Middle frontal gyrus (tissue), 1 donor: ENCODE data around the gene CIAO3.
"Not testable (repeated sequence)": the region's sequence is repeated elsewhere in the genome, so short reads cannot be mapped to it uniquely, and the experiment has no call there.

ENCODE experiments used
- DNase-seq: peaks from one replicate; pipeline ENCODE4 v3.0.0-alpha.2; 2015; ENCODE audit warnings: low spot score; ENCODE audit errors: extremely low spot score

The CIAO3 gene

GRCh38 chr16:760545-761343 lies 19.9 kb upstream of the CIAO3 start, which contains the start of gene MSLN:
Gene MSLN, plus strand, starts transcription at chr16:760734. Its CDS starts 1,947 bp downstream, at chr16:762681.
- no peak for DNase-seq

- DNase-seq, result no peak
These were observed 19.3 kb upstream of the CIAO3 start for GRCh38 chr16:760065-760464.

GRCh38 chr16:759110-759910 lies 18.5 kb upstream of the CIAO3 start:
- DNase-seq, result no peak

- DNase-seq, result no peak
These were observed 15.6 kb upstream of the CIAO3 start for GRCh38 chr16:756428-756827.

GRCh38 chr16:754656-755055 lies 13.9 kb upstream of the CIAO3 start:
- DNase-seq, result no peak

- not testable (repeated sequence) for DNase-seq
These were observed 13.4 kb upstream of the CIAO3 start for GRCh38 chr16:754121-754607.

- DNase-seq, result no peak
These were observed 11.2 kb upstream of the CIAO3 start for GRCh38 chr16:752007-752312.

- DNase-seq, result no peak
These were observed 10.6 kb upstream of the CIAO3 start for GRCh38 chr16:751152-752006.

- DNase-seq, result no peak
These were observed 9.7 kb upstream of the CIAO3 start for GRCh38 chr16:750485-750884.

GRCh38 chr16:749010-749409 lies 8.2 kb upstream of the CIAO3 start:
- no peak for DNase-seq

GRCh38 chr16:747978-748746 lies 7.4 kb upstream of the CIAO3 start:
- no peak for DNase-seq

- DNase-seq, result no peak
These were observed 5.8 kb upstream of the CIAO3 start for GRCh38 chr16:746637-747036.

GRCh38 chr16:745739-746138 lies 4.9 kb upstream of the CIAO3 start:
- no peak for DNase-seq

- no peak for DNase-seq
These were observed 3.1 kb upstream of the CIAO3 start for GRCh38 chr16:743794-744500.

- DNase-seq, result not testable (repeated sequence)
These were observed 2.1 kb upstream of the CIAO3 start for GRCh38 chr16:742894-743293.

GRCh38 chr16:741986-742629 lies 1.3 kb upstream of the CIAO3 start:
- no peak for DNase-seq

GRCh38 chr16:740459-740763 lies 386 bp downstream of the CIAO3 start:
- DNase-seq, result no peak

GRCh38 chr16:739560-740458 lies 988 bp downstream of the CIAO3 start:
- no peak for DNase-seq

- DNase-seq, result no peak
These were observed 3.8 kb downstream of the CIAO3 start for GRCh38 chr16:736936-737481.
